Mammary epithelial cell (primary cell): ENCODE data around the gene HAO2.

ENCODE experiments used
- EZH2 ChIP-seq: IDR thresholded peaks from 2 replicates; pipeline ENCODE4 v1.6.1; 2012; ENCODE audit warnings: low read length, inconsistent platforms, borderline replicate concordance
- TF ChIP-seq, protein P1 (sequence below), 2 donors: IDR thresholded peaks in 1 of 2; conservative IDR thresholded peaks in 1 of 2; 2 replicates each; pipeline ENCODE4 v1.5.1; 2011 to 2012; ENCODE audit warnings: inconsistent platforms in 2 of 2, low read length in 2 of 2, mild to moderate bottlenecking in 2 of 2, control low read depth in 1 of 2, low read depth in 1 of 2; ENCODE audit not compliant: insufficient read depth in 1 of 2; ENCODE audit errors: extremely low read depth in 1 of 2

DNA sequence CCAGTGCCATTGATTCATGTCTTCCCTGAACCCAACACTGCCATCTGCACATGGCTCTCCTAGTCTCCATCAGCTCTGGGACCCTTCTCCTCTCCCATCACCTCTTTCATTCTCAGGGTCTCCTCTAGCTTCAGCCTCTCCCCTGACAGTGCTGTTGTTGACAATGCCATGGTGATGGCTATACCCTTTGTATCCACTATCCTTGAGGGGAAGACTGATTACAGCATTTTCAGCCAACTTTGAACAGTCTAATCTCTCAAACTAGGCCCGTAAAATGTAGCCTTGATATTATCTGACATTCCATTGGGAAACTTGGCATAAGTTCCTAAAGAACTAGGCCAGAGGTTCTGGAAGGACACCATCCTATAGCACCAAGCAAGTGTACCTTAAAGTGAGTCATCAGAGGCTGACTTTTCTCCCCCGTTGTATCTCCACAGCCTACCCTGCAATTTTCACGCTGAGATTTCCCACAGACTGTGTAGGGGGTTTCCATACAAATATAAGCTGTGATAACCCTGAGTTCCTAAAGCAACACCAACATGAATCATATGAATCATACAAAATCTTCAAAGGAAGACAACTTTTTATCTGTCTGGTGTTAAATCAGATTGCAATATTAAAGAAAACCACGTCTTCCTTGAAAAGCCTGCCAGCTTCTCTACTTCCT, 5.8 kb downstream of the HAO2 start:
- TF ChIP-seq EZH2 = no peak
- TF ChIP-seq, protein P1, sequence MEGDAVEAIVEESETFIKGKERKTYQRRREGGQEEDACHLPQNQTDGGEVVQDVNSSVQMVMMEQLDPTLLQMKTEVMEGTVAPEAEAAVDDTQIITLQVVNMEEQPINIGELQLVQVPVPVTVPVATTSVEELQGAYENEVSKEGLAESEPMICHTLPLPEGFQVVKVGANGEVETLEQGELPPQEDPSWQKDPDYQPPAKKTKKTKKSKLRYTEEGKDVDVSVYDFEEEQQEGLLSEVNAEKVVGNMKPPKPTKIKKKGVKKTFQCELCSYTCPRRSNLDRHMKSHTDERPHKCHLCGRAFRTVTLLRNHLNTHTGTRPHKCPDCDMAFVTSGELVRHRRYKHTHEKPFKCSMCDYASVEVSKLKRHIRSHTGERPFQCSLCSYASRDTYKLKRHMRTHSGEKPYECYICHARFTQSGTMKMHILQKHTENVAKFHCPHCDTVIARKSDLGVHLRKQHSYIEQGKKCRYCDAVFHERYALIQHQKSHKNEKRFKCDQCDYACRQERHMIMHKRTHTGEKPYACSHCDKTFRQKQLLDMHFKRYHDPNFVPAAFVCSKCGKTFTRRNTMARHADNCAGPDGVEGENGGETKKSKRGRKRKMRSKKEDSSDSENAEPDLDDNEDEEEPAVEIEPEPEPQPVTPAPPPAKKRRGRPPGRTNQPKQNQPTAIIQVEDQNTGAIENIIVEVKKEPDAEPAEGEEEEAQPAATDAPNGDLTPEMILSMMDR (conservative IDR thresholded peaks at IDR 0.05 in 1 of 2, IDR thresholded peaks at IDR 0.05 in 1 of 2; ENCODE audit: extremely low read depth in 1 of 2, insufficient read depth in 1 of 2, low read depth in 1 of 2, low read length in 2 of 2) = no peak
